ENCODE data around the gene APOA5. TPM values are rescaled to one million over a fixed set of nuclear protein-coding genes. Genes with fewer than 3 reads are reported as not detected.

Gene APOA5
- total RNA-seq, 1 donor from 2014 or later: not detected

GRCh38 chr11:116791002-116791812, 472 bp downstream of the APOA5 start:
- Histone ChIP-seq H3K4me3 (peak overlapping the region; percentile 32), H3K4me1 (peaks cover 33% of the 10 kb centered on the region), H3K27me3 (ENCODE audit: low read depth) (no peaks in the 10 kb centered on the region), H3K36me3 (peaks cover 6% of the 10 kb centered on the region), H3K27ac (replicated peaks) (no peak overlapping the region), H3K9me3 (replicated peaks) (no peaks in the 10 kb centered on the region)
- TF ChIP-seq CTCF (IDR thresholded peaks at IDR 0.05; ENCODE audit: borderline replicate concordance): peak; percentile 93
- intact Hi-C loops (cut with micrococcal nuclease): loop anchor here (5.0 kb wide), 1 partner anchor 436 kb away; no protein-coding TSS in a partner anchor
- DNase-seq: peak; percentile 79

GRCh38 chr11:116790167-116791001, 1.3 kb downstream of the APOA5 start:
- DNase-seq: no peak
- no peak overlapping the region for H3K4me3 ChIP-seq
- no peaks in the 10 kb centered on the region for H3K9me3 ChIP-seq (replicated peaks)
- peaks cover 14% of the 10 kb centered on the region for H3K36me3 ChIP-seq
- intact Hi-C loops (cut with micrococcal nuclease): loop anchor here (5.0 kb wide), 1 partner anchor 437 kb away; no protein-coding TSS in a partner anchor
- H3K27me3 ChIP-seq (ENCODE audit: low read depth): no peaks in the 10 kb centered on the region
- TF ChIP-seq CTCF (IDR thresholded peaks at IDR 0.05; ENCODE audit: borderline replicate concordance): no peak
- H3K27ac ChIP-seq (replicated peaks): no peak overlapping the region
- peaks cover 33% of the 10 kb centered on the region for H3K4me1 ChIP-seq

GRCh38 chr11:116788975-116789374, 2.7 kb downstream of the APOA5 start:
- Histone ChIP-seq H3K27me3 (ENCODE audit: low read depth) (no peaks in the 10 kb centered on the region), H3K4me3 (no peak overlapping the region), H3K4me1 (peaks cover 33% of the 10 kb centered on the region), H3K27ac (replicated peaks) (no peak overlapping the region), H3K36me3 (peaks cover 28% of the 10 kb centered on the region), H3K9me3 (replicated peaks) (no peaks in the 10 kb centered on the region)
- intact Hi-C loops (cut with micrococcal nuclease): loop anchor here (5.0 kb wide), 1 partner anchor 318 kb away; no protein-coding TSS in a partner anchor
- DNase-seq: no peak
- no peak for TF ChIP-seq CTCF (IDR thresholded peaks at IDR 0.05; ENCODE audit: borderline replicate concordance)

DNA sequence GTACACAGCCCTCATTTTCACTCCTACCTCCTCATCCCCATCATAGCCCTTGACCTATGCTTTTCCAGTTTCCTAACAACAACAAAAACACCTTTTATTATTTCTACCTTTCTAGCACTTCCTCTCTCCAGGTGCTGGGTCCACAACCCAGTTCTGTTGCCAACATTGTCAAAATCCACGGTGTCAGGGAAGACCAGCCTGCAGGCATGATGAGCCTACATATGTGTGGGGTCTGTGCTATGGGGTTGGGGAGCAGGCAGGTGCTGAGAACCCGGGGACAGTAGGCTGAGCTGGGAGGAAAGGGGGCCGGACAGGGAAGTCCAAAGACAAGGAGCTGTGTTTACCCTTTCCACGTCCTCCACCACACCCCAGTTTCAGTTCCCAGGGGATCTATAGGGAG, 3.1 kb downstream of the APOA5 start:
- Histone ChIP-seq H3K27ac (replicated peaks) (peak overlapping the region; percentile 89), H3K4me1 (peaks cover 33% of the 10 kb centered on the region), H3K4me3 (peak overlapping the region; percentile 85), H3K36me3 (peaks cover 32% of the 10 kb centered on the region), H3K9me3 (replicated peaks) (no peaks in the 10 kb centered on the region), H3K27me3 (ENCODE audit: low read depth) (no peaks in the 10 kb centered on the region)
- DNase-seq: no peak
- intact Hi-C loops (cut with micrococcal nuclease): loop anchor here (5.0 kb wide), 1 partner anchor 319 kb away; no protein-coding TSS in a partner anchor
- no peak for TF ChIP-seq CTCF (IDR thresholded peaks at IDR 0.05; ENCODE audit: borderline replicate concordance)

- peak within 1 kb of the TSS; percentile 85 for H3K4me3 ChIP-seq
These were observed 3.7 kb downstream of the APOA5 start, which contains the start of gene ZPR1 for GRCh38 chr11:116787786-116788486. ZPR1 (minus strand) TSS chr11:116788023; CDS start chr11:116787990, 33 bp downstream.

More at GRCh38 chr11:116787786-116788486, 3.7 kb downstream of the APOA5 start, which contains the start of gene ZPR1:
- Histone ChIP-seq H3K9me3 (replicated peaks) (no peaks in the 10 kb centered on the region), H3K4me1 (peaks cover 33% of the 10 kb centered on the region), H3K27me3 (ENCODE audit: low read depth) (no peaks in the 10 kb centered on the region), H3K36me3 (peaks cover 38% of the 10 kb centered on the region), H3K27ac (replicated peaks) (peak within 1 kb of the TSS; percentile 89)
- peak; percentile 17 for TF ChIP-seq CTCF (IDR thresholded peaks at IDR 0.05; ENCODE audit: borderline replicate concordance)
- intact Hi-C loops (cut with micrococcal nuclease): loop anchor here (5.0 kb wide), 1 partner anchor 319 kb away; no protein-coding TSS in a partner anchor
- peak; percentile 88 for DNase-seq

All from left ventricle myocardium inferior (tissue), 1 donor.